ENCODE results near the gene ARID1B.

ARID1B gene

GRCh38 chr6:157228426-157229131, 451.4 kb downstream of the ARID1B start:
- Histone ChIP-seq H4K20me1 (ENCODE audit: insufficient read depth, low read length) (no peaks in the 10 kb centered on the region), H2AFZ (ENCODE audit: low read depth, low read length) (no peak overlapping the region), H3K9ac (ENCODE audit: low read depth, low read length) (no peak overlapping the region), H3K4me1 (ENCODE audit: insufficient read depth, low read length) (no peaks in the 10 kb centered on the region), H3K79me2 (ENCODE audit: insufficient read depth, low read length) (no peaks in the 10 kb centered on the region), H3K4me3 (ENCODE audit: low read depth in 1 of 2, low read length in 2 of 2) (no peak overlapping the region), H3K4me2 (ENCODE audit: insufficient read depth, low read length) (no peak overlapping the region), H3K27ac (ENCODE audit: low read length) (no peak overlapping the region), H3K36me3 (ENCODE audit: insufficient read depth, low read length) (no peaks in the 10 kb centered on the region), H3K27me3 (ENCODE audit: insufficient read depth, low read length, poor library complexity) (no peaks in the 10 kb centered on the region), H3K9me3 (ENCODE audit: insufficient read depth, low read length, severe bottlenecking) (no peaks in the 10 kb centered on the region)
- DNase-seq (no peak), ATAC-seq (ENCODE audit: insufficient read depth, low read depth) (no peak)
- no peak for TF ChIP-seq CTCF (IDR thresholded peaks at IDR 0.05; ENCODE audit: borderline replicate concordance, extremely low read depth, low read length, poor library complexity, severe bottlenecking)
- no peak for TF ChIP-seq EZH2 (IDR thresholded peaks at IDR 0.05; ENCODE audit: borderline replicate concordance, low read depth, low read length, severe bottlenecking)

- no peak overlapping the region for H3K27ac ChIP-seq (ENCODE audit: low read length)
- no peaks in the 10 kb centered on the region for H3K36me3 ChIP-seq (ENCODE audit: insufficient read depth, low read length)
- no peak overlapping the region for H2AFZ ChIP-seq (ENCODE audit: low read depth, low read length)
- H3K79me2 ChIP-seq (ENCODE audit: insufficient read depth, low read length): no peaks in the 10 kb centered on the region
- no peak for ATAC-seq (ENCODE audit: insufficient read depth, low read depth)
- DNase-seq: no peak
- H3K9ac ChIP-seq (ENCODE audit: low read depth, low read length): no peak overlapping the region
- no peak overlapping the region for H3K4me2 ChIP-seq (ENCODE audit: insufficient read depth, low read length)
- no peak overlapping the region for H3K4me3 ChIP-seq (ENCODE audit: low read depth in 1 of 2, low read length in 2 of 2)
- H3K9me3 ChIP-seq (ENCODE audit: insufficient read depth, low read length, severe bottlenecking): no peaks in the 10 kb centered on the region
- no peaks in the 10 kb centered on the region for H3K4me1 ChIP-seq (ENCODE audit: insufficient read depth, low read length)
- H4K20me1 ChIP-seq (ENCODE audit: insufficient read depth, low read length): no peaks in the 10 kb centered on the region
- TF ChIP-seq CTCF (IDR thresholded peaks at IDR 0.05; ENCODE audit: borderline replicate concordance, extremely low read depth, low read length, poor library complexity, severe bottlenecking) (no peak), EZH2 (IDR thresholded peaks at IDR 0.05; ENCODE audit: borderline replicate concordance, low read depth, low read length, severe bottlenecking) (no peak)
- no peaks in the 10 kb centered on the region for H3K27me3 ChIP-seq (ENCODE audit: insufficient read depth, low read length, poor library complexity)
Measured at GRCh38 chr6:157229132-157229618, 452.0 kb downstream of the ARID1B start.

- Histone ChIP-seq H3K4me2 (ENCODE audit: insufficient read depth, low read length) (no peak overlapping the region), H4K20me1 (ENCODE audit: insufficient read depth, low read length) (no peaks in the 10 kb centered on the region), H3K9me3 (ENCODE audit: insufficient read depth, low read length, severe bottlenecking) (no peaks in the 10 kb centered on the region), H3K4me3 (ENCODE audit: low read depth in 1 of 2, low read length in 2 of 2) (no peak overlapping the region), H3K9ac (ENCODE audit: low read depth, low read length) (no peak overlapping the region), H2AFZ (ENCODE audit: low read depth, low read length) (no peak overlapping the region), H3K79me2 (ENCODE audit: insufficient read depth, low read length) (no peaks in the 10 kb centered on the region), H3K27ac (ENCODE audit: low read length) (no peak overlapping the region), H3K36me3 (ENCODE audit: insufficient read depth, low read length) (no peaks in the 10 kb centered on the region), H3K27me3 (ENCODE audit: insufficient read depth, low read length, poor library complexity) (no peaks in the 10 kb centered on the region), H3K4me1 (ENCODE audit: insufficient read depth, low read length) (no peaks in the 10 kb centered on the region)
- DNase-seq: no peak
- peak; percentile 39; the same call in 2 of the 3 replicates for ATAC-seq (ENCODE audit: insufficient read depth, low read depth)
- TF ChIP-seq EZH2 (IDR thresholded peaks at IDR 0.05; ENCODE audit: borderline replicate concordance, low read depth, low read length, severe bottlenecking) (no peak), CTCF (IDR thresholded peaks at IDR 0.05; ENCODE audit: borderline replicate concordance, extremely low read depth, low read length, poor library complexity, severe bottlenecking) (no peak)
Measured at GRCh38 chr6:157229713-157230112, 452.5 kb downstream of the ARID1B start.

Measured in DND-41 (cell line).